Subcutaneous adipose tissue (tissue), 4 donors: ENCODE results near the gene MRPS21. TPM values are rescaled to one million over a fixed set of nuclear protein-coding genes. Genes with fewer than 3 reads are reported as not detected.

Experiments
- total RNA-seq, 4 donors: library from RNA; depleted of rRNA; stranded (reverse); fragments of >200 nt; gene quantifications; one replicate each; pipeline ENCODE4 v1.1.0, GENCODE V29; 2016
- TF ChIP-seq, protein P1 (sequence below): fragments of 450-650 bp; IDR thresholded peaks from one replicate; pipeline ENCODE4 v1.5.1; 2016; ENCODE audit warnings: low read depth, mild to moderate bottlenecking, control low read depth, antibody characterized with exemption, moderate library complexity

The MRPS21 gene
- total RNA-seq, 4 donors from 2014 or later = 30.0 to 47.9 (median 38.2) TPM

DNA sequence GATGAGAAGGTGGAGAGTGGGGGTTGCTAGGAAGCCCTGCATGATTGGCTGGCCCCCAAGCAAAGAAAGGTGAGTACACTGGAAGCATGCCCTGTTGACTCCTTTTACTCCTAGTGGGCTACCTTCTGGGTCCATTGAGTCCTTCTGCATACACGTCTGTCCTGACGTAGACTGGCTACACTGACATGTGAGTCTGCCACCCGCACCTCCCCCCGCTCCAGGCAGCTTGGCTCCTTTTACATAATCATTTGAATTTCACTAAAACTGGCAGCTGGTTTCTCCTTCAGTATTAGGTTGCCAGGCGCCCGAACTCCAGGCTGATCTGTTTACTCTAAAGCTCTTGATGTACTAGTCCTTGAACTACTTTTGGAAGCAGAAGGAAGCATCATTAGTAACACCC is 8.7 kb downstream of the MRPS21 start:
- TF ChIP-seq, protein P1, sequence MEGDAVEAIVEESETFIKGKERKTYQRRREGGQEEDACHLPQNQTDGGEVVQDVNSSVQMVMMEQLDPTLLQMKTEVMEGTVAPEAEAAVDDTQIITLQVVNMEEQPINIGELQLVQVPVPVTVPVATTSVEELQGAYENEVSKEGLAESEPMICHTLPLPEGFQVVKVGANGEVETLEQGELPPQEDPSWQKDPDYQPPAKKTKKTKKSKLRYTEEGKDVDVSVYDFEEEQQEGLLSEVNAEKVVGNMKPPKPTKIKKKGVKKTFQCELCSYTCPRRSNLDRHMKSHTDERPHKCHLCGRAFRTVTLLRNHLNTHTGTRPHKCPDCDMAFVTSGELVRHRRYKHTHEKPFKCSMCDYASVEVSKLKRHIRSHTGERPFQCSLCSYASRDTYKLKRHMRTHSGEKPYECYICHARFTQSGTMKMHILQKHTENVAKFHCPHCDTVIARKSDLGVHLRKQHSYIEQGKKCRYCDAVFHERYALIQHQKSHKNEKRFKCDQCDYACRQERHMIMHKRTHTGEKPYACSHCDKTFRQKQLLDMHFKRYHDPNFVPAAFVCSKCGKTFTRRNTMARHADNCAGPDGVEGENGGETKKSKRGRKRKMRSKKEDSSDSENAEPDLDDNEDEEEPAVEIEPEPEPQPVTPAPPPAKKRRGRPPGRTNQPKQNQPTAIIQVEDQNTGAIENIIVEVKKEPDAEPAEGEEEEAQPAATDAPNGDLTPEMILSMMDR = no peak

DNA sequence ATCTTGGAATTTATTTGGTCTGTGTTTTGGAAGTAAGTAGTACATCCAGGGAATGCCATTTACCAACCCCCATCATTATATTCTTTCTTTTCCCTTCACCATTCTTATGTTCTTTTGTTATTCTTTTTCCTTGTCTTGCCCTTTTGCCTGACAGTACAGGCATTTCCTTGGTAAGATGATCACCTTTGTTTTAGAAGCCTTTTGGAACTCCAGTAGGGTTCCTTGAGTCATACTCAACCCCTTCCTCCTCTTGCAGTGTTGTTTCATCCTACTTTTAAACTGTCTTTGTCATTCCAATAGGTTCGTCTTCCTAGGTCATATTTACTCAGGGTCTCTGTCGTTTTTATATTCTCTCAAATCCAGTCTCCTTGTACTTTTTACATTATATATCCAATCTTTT is 9.2 kb downstream of the MRPS21 start:
- TF ChIP-seq, protein P1 = no peak

- TF ChIP-seq, protein P1 = no peak
Observed at GRCh38 chr1:150309758-150310508, 16.3 kb downstream of the MRPS21 start.

DNA sequence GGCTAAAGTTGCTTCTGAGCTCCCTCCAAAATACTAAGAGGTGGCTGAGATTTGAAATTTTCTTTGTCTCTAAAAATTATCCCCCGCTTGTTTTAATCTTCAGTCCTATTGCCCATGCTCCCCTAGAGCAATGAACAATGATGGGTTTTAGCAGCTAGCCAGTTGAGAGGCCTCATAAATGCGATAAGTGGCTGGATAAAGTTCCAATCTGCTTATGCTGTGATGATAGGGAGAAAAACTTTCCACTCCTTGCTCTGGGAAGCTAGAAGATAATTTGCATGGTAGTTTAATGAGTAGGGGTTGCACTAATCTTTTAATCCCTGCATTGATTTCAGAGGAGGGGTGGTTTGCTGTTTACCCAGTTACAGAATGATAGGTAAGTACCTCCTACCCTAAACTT is 18.1 kb downstream of the MRPS21 start:
- TF ChIP-seq, protein P1 = no peak

GRCh38 chr1:150320667-150320978 is 27.0 kb downstream of the MRPS21 start:
- TF ChIP-seq, protein P1 = no peak

- TF ChIP-seq, protein P1 = no peak
Observed at GRCh38 chr1:150321826-150322166, 28.1 kb downstream of the MRPS21 start.

GRCh38 chr1:150322310-150322709 is 28.6 kb downstream of the MRPS21 start:
- TF ChIP-seq, protein P1 = no peak
